ENCODE data around the gene PRELID3B.
A peak's percentile ranks its signal among the peaks of the same experiment; 100 is the strongest.

Gene PRELID3B

DNA sequence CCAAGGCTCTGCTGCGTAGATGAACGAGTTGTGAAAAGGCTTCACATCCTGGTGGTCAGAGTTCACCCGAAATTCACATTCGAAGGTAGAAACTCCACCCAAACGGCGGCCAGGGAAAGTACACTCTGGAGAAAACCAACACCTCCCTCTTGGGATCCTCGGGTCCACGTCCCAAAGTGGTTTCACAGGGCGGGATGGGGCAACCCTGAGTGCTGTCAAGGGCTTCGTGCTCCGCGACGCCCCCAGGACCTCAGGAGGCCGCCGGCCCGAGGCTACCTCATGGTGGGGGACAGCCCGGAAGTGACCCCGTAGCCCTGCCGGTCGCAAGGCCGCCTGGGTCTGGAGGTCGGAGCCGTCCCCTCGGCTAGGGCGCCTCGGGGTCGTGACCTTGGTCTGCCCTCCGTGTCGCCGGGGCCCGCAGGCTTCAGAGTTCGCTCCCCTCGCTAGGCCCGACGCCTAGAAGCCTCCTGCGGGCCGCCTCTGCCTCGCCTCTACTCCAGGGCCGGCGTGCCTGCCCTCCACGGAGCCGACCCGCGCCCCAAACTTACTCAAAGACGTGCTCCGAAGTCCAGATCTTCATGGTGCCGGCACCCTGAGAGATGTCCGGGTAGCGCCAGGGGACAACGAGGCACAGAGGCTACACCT, at the start of gene PRELID3B:
Gene PRELID3B (minus strand): TSS at position 636 of the 645 bp plus-strand sequence. CDS start 56 bp downstream, at position 580.
- TF ChIP-seq, protein P1, sequence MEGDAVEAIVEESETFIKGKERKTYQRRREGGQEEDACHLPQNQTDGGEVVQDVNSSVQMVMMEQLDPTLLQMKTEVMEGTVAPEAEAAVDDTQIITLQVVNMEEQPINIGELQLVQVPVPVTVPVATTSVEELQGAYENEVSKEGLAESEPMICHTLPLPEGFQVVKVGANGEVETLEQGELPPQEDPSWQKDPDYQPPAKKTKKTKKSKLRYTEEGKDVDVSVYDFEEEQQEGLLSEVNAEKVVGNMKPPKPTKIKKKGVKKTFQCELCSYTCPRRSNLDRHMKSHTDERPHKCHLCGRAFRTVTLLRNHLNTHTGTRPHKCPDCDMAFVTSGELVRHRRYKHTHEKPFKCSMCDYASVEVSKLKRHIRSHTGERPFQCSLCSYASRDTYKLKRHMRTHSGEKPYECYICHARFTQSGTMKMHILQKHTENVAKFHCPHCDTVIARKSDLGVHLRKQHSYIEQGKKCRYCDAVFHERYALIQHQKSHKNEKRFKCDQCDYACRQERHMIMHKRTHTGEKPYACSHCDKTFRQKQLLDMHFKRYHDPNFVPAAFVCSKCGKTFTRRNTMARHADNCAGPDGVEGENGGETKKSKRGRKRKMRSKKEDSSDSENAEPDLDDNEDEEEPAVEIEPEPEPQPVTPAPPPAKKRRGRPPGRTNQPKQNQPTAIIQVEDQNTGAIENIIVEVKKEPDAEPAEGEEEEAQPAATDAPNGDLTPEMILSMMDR (conservative IDR thresholded peaks at IDR 0.05; ENCODE audit: control insufficient read depth, insufficient read depth, low read depth, low read length), result no peak
- peak within 1 kb of the TSS; percentile 76 for H3K4me3 ChIP-seq (ENCODE audit: control insufficient read depth, low read depth, low read length)
- peak; percentile 23 for DNase-seq (ENCODE audit: low read depth)

DNA sequence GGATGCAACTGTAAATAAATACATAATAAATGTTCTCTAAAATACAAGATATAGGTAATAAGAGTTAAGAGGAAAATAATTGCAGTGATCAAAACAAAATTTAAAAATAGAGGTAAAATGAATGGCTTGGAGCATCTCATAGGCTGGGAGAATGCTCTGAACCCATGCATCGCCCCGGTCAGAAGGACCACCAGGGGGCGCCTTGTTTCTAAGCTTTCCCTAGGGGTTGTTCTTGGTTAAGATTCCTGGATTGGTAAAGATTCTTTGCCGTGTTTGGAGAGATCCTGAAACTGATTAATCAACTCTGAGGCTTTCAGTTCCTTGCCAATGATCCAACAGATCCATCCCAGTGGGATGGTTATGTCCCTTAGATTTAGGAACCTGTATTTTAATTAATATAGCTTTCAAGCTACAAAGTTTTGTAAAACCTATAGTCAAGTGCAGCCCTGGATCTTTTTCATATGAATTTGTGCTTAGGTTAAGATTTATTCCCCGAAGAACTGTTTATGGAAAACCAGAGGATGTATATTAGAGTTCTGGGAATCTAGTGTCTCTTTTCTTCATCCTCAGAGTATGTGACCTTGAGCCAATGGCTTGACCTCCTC, 45.3 kb upstream of the PRELID3B start:
- H3K4me3 ChIP-seq (ENCODE audit: control insufficient read depth, low read depth, low read length), result no peak overlapping the region
- TF ChIP-seq, protein P1 (conservative IDR thresholded peaks at IDR 0.05; ENCODE audit: control insufficient read depth, insufficient read depth, low read depth, low read length), result peak; percentile 93
- DNase-seq (ENCODE audit: low read depth), result peak; percentile 65

DNA sequence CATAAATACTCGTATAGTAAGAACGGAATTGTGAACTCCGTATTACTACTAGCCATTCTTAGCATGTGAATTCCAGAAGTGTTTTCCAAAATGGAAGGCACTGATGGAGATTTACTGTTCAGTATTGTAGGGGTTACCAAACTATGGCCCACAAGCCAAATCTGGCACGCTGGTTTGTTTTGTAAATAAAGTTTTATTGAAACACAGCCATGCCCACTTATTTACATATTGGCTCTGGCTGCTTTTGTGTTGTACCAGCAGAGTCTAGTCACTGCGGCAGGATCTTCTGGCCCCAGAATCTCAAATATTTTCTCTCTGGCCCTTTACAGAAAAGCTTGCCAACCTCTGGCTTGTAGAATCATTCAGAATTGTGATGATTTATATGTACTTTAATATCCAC, 44.3 kb upstream of the PRELID3B start:
- DNase-seq (ENCODE audit: low read depth), result no peak
- TF ChIP-seq, protein P1 (conservative IDR thresholded peaks at IDR 0.05; ENCODE audit: control insufficient read depth, insufficient read depth, low read depth, low read length), result no peak

DNA sequence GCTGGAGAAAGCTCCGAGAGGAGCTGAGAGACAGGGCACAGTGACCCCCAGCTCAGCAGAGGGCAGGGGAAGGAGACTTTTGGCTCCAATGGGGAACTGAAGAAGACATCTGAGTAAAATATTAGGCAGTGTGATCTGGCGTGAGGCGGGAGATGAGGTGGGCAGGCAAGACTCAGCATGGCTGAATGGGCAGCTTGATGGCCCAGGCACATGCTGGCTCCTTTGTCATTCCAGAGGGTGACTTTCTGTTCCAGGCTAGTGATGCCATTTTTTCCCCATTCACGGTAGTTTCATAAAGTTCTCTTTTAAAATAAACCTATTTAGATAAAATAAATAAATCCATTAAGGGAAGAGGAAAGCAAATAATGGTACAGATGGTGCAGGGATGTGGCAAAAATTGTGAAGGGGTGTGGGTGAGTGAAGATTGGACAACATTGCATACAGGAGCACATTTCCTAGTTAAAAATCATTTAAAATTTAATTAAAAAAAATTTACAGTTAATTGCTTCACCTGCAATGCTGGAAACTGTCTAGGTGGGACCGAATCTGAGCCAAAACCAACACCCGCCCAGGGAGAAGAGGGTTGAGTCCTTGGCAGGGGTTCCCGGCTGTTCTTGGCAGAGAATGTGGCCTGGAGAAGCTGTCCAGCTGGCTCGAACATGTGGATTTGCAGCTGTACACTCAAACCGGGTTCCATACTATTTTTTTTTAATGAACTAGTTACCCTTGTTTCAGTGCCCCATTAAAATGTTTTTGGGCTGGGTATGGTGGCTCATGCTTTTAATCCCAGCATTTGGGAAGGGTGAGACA, 41.7 kb upstream of the PRELID3B start:
- TF ChIP-seq, protein P1 (conservative IDR thresholded peaks at IDR 0.05; ENCODE audit: control insufficient read depth, insufficient read depth, low read depth, low read length), result no peak
- DNase-seq (ENCODE audit: low read depth), result no peak
- no peak overlapping the region for H3K4me3 ChIP-seq (ENCODE audit: control insufficient read depth, low read depth, low read length)

More for the DNA sequence above, 44.3 kb upstream of the PRELID3B start:
- no peak overlapping the region for H3K4me3 ChIP-seq (ENCODE audit: control insufficient read depth, low read depth, low read length)

DNA sequence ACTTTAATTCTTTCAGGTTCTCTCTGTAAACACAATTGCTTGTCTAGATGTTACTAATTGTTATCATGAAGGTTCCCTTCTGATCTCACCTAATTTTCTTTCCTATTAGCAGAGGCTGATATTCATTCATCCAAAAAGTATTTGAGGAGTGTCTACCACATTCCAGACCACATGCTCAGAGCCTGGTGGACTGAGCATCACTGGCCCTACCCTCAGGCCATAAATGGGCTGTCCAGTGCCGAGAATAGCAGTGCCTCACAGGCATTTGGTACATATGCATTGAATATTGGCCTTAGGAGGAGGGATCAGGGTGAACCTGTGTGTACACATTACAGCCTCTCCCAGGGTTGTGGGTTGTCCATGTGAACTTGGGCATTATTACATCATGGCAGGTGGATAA, 40.4 kb upstream of the PRELID3B start:
- TF ChIP-seq, protein P1 (conservative IDR thresholded peaks at IDR 0.05; ENCODE audit: control insufficient read depth, insufficient read depth, low read depth, low read length), result no peak
- DNase-seq (ENCODE audit: low read depth), result peak; percentile 11
- no peak overlapping the region for H3K4me3 ChIP-seq (ENCODE audit: control insufficient read depth, low read depth, low read length)

DNA sequence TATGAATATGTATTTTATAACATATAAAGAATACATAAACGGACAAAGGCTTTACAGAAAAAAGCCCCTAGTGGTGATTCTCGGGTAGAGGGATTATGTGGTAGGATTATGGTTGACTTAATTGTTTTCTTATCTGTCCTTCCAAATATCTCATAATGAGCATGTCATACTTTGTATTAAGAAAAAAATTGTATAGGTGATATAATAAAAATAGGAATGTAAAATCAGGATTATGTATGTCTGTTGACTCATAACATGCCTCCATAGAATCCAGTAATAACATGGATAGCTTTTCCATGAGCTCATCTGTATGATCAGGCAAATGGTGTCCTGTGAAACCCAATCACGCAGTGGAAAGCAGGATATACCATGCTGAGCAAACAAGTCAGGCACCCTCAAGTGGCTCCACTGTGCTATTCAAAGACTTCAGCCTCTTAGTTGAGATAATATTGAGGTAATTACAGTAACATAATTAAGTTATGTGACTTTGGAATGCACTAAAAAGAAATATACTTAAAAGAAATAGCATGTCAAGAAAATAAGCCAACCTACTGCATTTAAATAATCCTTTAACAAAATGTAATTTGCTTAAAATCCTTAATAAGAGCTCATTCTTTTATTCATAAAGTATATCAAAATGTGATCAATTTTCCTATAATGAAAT, 39.6 kb upstream of the PRELID3B start:
- peak; percentile 17 for DNase-seq (ENCODE audit: low read depth)
- no peak overlapping the region for H3K4me3 ChIP-seq (ENCODE audit: control insufficient read depth, low read depth, low read length)
- TF ChIP-seq, protein P1 (conservative IDR thresholded peaks at IDR 0.05; ENCODE audit: control insufficient read depth, insufficient read depth, low read depth, low read length), result peak; percentile 47

Measured in fibroblast of mammary gland (primary cell).